ENCODE measurements around the gene FAM53B.

Gene FAM53B

GRCh38 chr10:124656541-124656940 is 87.6 kb downstream of the FAM53B start:
- no peak for DNase-seq

GRCh38 chr10:124656113-124656490 is 88.1 kb downstream of the FAM53B start:
- DNase-seq, result no peak

- no peak for DNase-seq
These were observed 88.7 kb downstream of the FAM53B start for GRCh38 chr10:124655191-124656112.

- DNase-seq, result no peak
These were observed 89.5 kb downstream of the FAM53B start for GRCh38 chr10:124654686-124655085.

- DNase-seq, result no peak
These were observed 90.1 kb downstream of the FAM53B start for GRCh38 chr10:124653811-124654651.

GRCh38 chr10:124653311-124653710 is 90.9 kb downstream of the FAM53B start:
- DNase-seq, result no peak

GRCh38 chr10:124652701-124653100 is 91.5 kb downstream of the FAM53B start:
- no peak for DNase-seq

- DNase-seq, result no peak
These were observed 92.0 kb downstream of the FAM53B start for GRCh38 chr10:124652200-124652599.

GRCh38 chr10:124651402-124651891 is 92.7 kb downstream of the FAM53B start:
- DNase-seq, result no peak

GRCh38 chr10:124650820-124651401 is 93.3 kb downstream of the FAM53B start:
- DNase-seq, result no peak

- DNase-seq, result no peak
These were observed 93.9 kb downstream of the FAM53B start for GRCh38 chr10:124650263-124650662.

GRCh38 chr10:124649214-124649613 is 95.0 kb downstream of the FAM53B start:
- DNase-seq, result no peak

GRCh38 chr10:124648738-124649137 is 95.4 kb downstream of the FAM53B start:
- DNase-seq, result peak; percentile 65

- DNase-seq, result no peak
These were observed 96.1 kb downstream of the FAM53B start for GRCh38 chr10:124648131-124648475.

GRCh38 chr10:124647421-124648130 is 96.6 kb downstream of the FAM53B start:
- DNase-seq, result peak; percentile 21

GRCh38 chr10:124646483-124647352 is 97.5 kb downstream of the FAM53B start:
- DNase-seq, result peak; percentile 73

GRCh38 chr10:124645467-124646095 is 98.6 kb downstream of the FAM53B start:
- DNase-seq, result no peak

GRCh38 chr10:124644771-124645415 is 99.3 kb downstream of the FAM53B start:
- DNase-seq, result no peak

- no peak for DNase-seq
These were observed 99.9 kb downstream of the FAM53B start for GRCh38 chr10:124644236-124644635.

- DNase-seq, result no peak
These were observed 100.7 kb downstream of the FAM53B start for GRCh38 chr10:124643330-124644009.
